Measurements from ENCODE around the gene NELL1.

Gene NELL1

DNA sequence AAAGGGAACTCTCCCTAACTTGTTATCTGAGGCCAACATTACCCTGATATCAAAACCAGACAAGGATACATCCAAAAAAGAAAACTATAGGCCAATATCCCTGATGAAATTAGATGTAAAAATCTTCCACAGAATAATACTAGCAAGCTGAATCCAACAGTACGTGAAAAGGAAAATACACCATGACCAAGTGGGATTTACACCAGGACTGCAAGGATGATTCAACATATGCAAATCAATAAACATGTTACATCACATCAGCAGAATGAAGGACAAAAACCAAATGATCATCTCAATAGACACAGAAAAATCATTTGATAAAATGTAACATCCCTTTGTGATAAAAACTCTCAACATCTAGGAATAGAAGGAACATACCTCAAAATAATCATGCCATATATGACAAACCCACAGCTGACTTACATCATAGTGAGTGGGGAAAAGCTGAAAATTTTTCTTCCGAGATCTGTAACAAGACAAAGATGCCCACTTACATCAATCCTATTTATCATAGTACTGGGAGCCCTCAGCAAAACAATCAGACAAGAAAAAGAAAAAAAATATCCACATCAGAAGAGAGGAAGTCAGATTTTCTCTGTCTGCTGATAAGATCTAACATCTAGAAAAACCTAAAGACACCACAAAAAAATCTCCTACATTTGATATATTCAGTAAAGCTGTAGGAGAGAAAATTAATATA is 820.2 kb downstream of the NELL1 start:
- DNase-seq (ENCODE audit: low read depth): no peak

GRCh38 chr11:21492931-21493330 is 823.5 kb downstream of the NELL1 start:
- DNase-seq (ENCODE audit: low read depth): no peak

- DNase-seq (ENCODE audit: low read depth): no peak
Observed at GRCh38 chr11:21494946-21495345, 825.6 kb downstream of the NELL1 start.

DNA sequence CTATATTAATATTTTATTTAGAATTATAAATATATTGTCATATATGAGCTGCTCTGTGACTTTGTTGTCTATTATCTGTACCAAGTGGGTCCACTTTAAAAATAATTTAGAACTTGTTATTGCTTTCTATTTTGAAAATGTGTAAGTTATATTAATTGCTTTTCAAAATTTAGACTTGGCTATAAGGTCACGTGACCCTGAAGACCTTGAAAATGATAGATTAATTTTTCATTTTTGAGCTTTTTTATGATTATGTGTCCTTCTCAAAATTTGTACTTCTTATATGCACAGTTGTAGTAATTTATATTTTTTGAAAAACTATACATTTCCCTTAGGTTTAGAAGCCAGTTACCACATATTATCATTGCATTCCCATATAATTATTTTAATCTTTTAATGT is 826.5 kb downstream of the NELL1 start:
- DNase-seq (ENCODE audit: low read depth): no peak

DNA sequence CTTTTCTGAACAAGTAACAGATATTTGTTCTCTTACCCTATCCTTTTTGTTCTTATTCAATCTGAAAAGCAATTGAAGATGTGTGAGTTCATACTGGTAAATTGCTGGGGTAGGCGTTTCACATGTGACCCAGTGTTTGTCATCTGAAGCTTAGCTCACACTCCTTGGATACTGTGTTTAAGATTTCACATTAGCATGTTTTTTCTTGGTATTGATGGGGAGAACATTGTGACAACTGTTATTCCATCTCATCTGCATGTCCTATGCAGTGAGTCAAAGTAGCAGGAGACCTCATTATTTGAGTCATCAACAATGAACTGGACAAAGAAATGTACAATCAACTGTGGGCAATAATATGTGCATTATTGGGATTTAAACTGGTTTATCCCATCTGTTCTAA is 831.9 kb downstream of the NELL1 start:
- DNase-seq (ENCODE audit: low read depth): no peak

DNA sequence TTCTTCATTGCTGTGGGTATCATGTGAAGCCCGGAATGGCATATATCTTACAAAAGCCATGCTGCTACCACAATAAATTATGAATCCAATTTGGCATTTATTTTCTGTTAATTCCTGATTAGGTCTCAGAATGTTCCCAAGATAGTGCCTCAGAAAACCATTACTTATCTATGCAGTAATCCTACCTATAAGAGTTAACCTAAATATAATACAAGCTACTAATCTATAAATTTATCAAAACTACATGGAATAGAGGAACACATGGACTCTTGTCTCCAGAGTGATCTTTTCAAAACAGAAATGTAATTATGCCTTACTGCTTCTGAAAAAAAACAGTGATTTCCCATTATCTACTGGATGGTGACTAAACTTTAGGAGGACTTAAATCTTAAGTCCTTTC is 835.7 kb downstream of the NELL1 start:
- DNase-seq (ENCODE audit: low read depth): no peak

DNA sequence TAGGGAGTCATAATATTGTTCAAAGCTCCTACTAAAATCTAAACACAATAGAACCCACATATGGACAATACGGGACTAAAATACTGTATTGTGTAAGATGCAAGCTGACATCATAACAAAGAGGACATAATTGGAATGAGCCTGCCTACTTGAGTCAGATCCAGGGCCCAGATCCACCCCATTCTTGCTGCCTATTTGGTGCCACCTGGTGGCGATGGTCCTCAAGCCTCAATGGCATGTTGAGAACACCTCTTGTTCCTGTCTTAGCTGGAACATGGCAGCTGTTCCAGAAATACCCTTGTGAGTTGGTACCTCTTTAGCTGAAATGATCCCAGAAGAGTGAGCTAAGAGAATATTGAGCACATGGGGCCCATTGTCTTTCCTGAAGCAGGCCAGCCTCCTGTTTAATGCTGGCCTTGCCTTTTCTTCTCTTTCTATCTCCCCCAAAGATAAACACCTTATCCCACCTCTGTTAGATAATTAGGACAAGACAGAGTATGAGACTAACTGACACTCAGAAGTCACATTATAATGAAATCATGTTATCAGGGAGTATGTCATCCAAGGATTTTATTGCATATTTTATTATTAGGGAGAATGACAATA is 842.6 kb downstream of the NELL1 start:
- DNase-seq (ENCODE audit: low read depth): no peak

DNA sequence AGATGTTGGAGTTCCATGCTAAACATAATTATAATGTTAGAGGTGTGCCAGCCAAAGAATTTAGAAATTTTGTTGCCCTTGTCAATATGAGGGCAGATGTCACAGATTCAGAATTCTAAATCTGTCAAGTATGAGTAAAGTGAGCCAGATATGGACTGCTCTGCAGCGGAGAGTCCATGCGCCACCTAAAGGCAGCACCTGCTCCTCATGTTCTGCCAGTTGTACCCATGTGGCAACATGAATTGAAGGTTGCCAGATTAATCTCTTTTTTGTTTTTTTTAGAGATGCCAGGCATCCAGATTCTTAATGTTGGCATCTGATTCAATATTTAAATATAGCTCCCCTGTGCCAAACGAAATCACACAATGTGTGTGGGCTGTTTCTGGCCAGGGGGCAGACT is 844.9 kb downstream of the NELL1 start:
- DNase-seq (ENCODE audit: low read depth): no peak

DNA sequence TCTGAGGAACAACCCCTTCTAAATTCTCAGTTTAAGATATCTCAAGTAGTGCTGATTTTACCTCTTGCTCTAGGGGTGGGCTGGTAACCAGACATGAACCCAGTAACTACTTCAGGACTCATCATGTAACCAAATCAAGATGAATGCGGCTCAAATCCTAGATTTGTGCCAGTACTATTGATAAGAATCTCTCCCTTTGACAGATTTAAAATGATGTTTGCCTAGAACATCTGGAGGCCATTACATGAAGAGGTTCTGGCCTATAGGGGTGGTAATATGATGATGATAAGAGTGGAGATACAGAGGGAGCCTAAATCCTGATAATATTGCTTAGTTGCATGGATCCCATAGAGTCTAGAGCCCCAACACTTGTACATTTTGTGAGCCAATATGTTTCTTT is 850.9 kb downstream of the NELL1 start:
- no peak for DNase-seq (ENCODE audit: low read depth)

DNA sequence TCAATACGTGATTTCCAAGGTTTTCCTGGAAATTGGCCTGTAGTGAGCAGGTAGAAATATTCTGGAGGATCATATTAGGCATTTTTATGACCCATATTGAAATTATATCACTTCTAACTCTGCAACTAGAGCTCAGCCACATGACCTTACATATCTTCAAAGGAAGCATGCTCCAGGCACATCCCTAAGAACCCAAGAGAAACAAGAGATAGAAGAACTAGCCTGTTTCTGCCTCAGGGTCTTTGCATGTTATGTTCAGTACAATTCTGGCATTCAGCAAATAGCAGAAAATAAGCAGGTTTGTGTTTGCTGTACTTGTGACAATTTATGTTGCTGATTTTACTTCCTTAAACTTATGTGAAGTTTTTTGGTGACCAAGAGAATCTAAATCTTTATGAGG is 859.8 kb downstream of the NELL1 start:
- no peak for DNase-seq (ENCODE audit: low read depth)

GRCh38 chr11:21534288-21534687 is 864.9 kb downstream of the NELL1 start:
- no peak for DNase-seq (ENCODE audit: low read depth)

- no peak for DNase-seq (ENCODE audit: low read depth)
Observed at GRCh38 chr11:21537980-21538379, 868.6 kb downstream of the NELL1 start.

DNA sequence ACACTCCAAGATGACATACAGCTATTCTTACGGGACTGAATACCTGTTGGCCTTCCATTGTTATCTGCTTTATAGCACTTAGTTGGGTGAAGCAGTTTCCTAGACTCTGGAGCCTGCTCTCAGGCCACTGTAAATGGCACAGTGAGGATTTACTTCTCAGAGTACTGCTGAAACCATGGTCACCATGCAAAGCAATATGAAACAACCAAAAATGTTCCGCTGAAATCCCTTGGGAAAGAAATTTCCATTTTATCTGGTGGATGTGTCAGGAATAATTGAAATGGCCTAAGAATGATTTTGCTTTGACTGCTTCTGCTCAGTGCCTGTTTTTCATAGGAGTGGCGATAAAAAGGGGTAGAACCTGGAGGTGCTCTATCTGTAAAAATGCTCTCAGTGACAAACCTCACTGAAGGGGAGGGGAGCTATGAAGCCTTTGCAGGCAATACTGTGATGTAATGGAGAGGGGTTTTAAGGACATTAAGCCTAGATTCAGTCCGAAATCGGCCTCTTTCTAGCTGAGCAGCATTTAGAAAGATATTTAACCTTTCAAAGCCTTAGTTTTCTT is 871.9 kb downstream of the NELL1 start:
- DNase-seq (ENCODE audit: low read depth): no peak

DNA sequence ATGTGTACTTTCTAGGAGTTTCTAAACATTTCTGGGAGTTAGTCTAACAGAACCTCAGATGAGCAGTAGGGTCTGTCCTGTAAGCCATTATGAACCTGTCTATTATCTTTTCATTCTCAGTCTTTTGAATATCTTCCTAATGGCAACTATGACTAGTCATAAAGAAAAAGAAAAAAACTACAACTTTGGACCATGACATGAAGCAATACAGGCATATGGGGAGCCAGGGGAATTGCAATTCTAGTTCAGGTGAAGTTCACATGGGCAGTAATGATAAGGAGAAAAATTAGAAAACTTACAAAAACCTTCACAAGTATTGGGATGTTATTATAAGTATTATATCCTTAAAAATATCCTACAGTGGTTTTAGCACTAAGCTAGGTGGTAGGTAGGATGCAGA is 874.5 kb downstream of the NELL1 start:
- no peak for DNase-seq (ENCODE audit: low read depth)

DNA sequence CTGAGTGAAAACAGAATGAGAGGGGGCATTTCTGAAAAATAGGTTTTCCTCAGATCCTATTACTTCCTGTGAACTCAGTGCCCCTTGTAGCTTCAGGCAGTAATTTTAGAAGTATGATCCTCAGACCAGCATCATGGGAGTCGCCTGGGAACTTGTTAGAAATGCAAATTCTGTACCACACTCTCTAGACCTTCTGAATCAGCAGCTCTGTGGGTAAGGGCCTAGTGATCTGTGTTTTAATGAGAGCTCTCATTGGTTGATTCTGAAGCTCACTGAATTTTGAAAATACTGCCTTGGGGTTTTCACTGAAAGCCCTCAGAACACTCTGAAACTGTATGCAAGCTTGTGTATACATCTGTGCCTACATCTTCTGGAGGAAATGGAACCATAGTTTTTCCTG is 876.3 kb downstream of the NELL1 start:
- DNase-seq (ENCODE audit: low read depth): no peak

- DNase-seq (ENCODE audit: low read depth): no peak
Observed at GRCh38 chr11:21546703-21547102, 877.3 kb downstream of the NELL1 start.

DNA sequence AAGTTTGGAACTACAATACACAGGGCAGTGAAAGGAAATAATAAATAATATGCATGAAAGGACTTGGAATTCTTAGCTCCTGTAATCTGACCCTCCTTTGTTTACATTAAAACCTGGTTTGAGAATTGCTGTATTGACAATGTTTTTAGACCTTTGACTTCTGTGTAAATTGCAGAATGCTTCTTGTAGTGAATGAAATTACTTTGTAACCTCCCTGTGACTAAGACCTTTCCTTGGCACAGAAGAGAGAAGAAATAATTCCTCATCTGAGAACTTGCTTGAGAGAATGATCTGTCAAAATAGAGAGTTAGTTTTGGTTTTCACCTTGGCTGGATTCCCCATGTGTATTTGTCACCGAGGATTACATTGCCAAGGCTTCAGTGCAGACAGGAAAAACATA is 883.5 kb downstream of the NELL1 start:
- peak; percentile 1 for DNase-seq (ENCODE audit: low read depth)

DNA sequence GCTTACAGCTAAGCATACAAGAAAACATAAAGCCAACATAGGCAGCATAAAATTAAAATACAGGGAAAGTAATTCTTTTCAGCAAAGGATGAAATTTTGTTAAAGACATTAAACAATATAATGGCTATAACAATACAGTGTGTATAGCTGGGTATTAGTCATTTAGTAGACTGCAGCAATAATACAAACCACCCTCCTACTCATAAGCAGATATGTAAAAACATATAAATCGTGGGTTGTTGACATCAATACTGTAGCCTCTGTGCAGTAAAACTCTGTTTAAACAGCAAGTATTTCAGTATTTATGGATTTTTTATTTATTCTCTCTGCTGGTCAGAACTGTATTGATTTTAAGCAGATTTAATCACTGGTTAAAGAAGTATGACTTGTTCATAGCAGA is 884.4 kb downstream of the NELL1 start:
- no peak for DNase-seq (ENCODE audit: low read depth)

- DNase-seq (ENCODE audit: low read depth): no peak
Observed at GRCh38 chr11:21554284-21554683, 884.9 kb downstream of the NELL1 start.

DNA sequence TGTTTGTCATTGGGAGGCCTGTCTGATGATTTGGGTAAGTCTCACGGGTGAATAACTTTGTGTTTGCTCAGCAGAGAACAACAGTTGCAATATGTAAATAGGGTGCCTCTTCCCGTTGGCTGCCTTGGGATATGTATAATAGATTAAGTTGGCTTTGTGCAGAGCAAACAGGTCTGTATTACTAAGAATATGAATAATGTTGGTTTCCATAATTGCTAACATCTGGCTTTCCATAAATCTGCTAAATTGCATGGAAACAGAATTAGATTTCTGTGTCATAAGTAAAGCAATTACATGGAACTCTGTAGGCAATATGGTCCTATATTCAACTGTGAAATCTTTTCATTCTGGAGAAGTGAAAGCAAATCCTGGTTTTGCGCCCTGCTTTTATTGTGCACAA is 887.5 kb downstream of the NELL1 start:
- DNase-seq (ENCODE audit: low read depth): peak; percentile 0

GRCh38 chr11:21560466-21560975 is 891.1 kb downstream of the NELL1 start:
- DNase-seq (ENCODE audit: low read depth): no peak

- DNase-seq (ENCODE audit: low read depth): no peak
Observed at GRCh38 chr11:21561581-21561980, 892.2 kb downstream of the NELL1 start.

DNA sequence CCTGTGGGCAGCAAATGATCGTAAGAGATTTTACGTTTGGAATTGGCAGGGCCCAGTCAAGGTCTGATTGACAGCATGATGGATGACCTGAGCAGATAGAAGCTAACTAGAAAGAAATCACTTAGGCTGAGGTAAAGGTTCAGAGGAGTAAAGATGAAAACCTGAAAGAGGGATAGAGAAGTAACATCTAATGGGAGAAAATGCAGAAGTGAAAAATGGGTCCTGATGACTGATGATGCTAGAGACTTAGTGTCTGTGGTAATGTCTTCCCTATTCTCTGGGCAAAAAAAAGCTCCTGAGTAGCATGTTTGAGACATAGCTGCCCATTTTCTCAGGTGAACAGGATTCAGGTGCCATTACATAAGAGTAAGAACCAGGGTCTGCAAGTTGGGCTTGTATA is 894.7 kb downstream of the NELL1 start:
- no peak for DNase-seq (ENCODE audit: low read depth)

Measured in fibroblast of gingiva (primary cell).